H9 (cell line): ENCODE measurements around the gene DRD1. TPM values are rescaled to one million over a fixed set of nuclear protein-coding genes. Genes with fewer than 3 reads are reported as not detected.

ENCODE experiments used
- DNase-seq: peaks from one replicate; pipeline ENCODE4 v3.0.0-alpha.2; 2017
- H2AFZ ChIP-seq: one replicate; pipeline ENCODE4 v1.6.1; 2013; ENCODE audit warnings: mild to moderate bottlenecking, low read length, control low read depth, moderate library complexity
- H2AK5ac ChIP-seq: 2 replicates; pipeline ENCODE4 v1.6.1; 2013; ENCODE audit warnings: low read length, control low read depth, mixed read lengths; ENCODE audit not compliant: insufficient read length
- H2BK120ac ChIP-seq: one replicate; pipeline ENCODE4 v1.6.1; 2013; ENCODE audit warnings: low read depth, mild to moderate bottlenecking, low read length, control low read depth, inconsistent platforms; ENCODE audit not compliant: poor library complexity, severe bottlenecking
- H2BK12ac ChIP-seq: 2 replicates; pipeline ENCODE4 v1.6.1; 2013; ENCODE audit warnings: low read length, control low read depth, mixed read lengths, low read depth; ENCODE audit not compliant: insufficient read length
- H2BK15ac ChIP-seq: 2 replicates; pipeline ENCODE4 v1.6.1; 2013; ENCODE audit warnings: low read depth, low read length, control low read depth
- H2BK20ac ChIP-seq: one replicate; pipeline ENCODE4 v1.6.1; 2013; ENCODE audit warnings: low read depth, mild to moderate bottlenecking, low read length, control low read depth, inconsistent platforms; ENCODE audit not compliant: poor library complexity, severe bottlenecking
- H2BK5ac ChIP-seq: 2 replicates; pipeline ENCODE4 v1.6.1; 2013; ENCODE audit warnings: low read length, control low read depth, mixed read lengths; ENCODE audit not compliant: insufficient read length
- H3K14ac ChIP-seq: 2 replicates; pipeline ENCODE4 v1.6.1; 2013; ENCODE audit warnings: low read length, control low read depth; ENCODE audit not compliant: insufficient read depth
- H3K18ac ChIP-seq: 2 replicates; pipeline ENCODE4 v1.6.1; 2013; ENCODE audit warnings: low read depth, mild to moderate bottlenecking, mixed read lengths, low read length, control low read depth; ENCODE audit not compliant: insufficient read length
- H3K23ac ChIP-seq: 2 replicates; pipeline ENCODE4 v1.6.1; 2013; ENCODE audit warnings: low read length, control low read depth, mixed read lengths, low read depth; ENCODE audit not compliant: insufficient read length
- H3K23me2 ChIP-seq: 2 replicates; pipeline ENCODE4 v1.6.1; 2013; ENCODE audit warnings: low read depth, mild to moderate bottlenecking, mixed read lengths, low read length, control low read depth; ENCODE audit not compliant: insufficient read length, poor library complexity, severe bottlenecking
- H3K27ac ChIP-seq: 2 replicates; pipeline ENCODE4 v1.5.1; 2013; ENCODE audit warnings: low read length, control low read depth, mixed read lengths, low read depth; ENCODE audit not compliant: insufficient read length
- H3K27me3 ChIP-seq: 2 replicates; pipeline ENCODE4 v1.6.1; 2013; ENCODE audit warnings: low read length, control low read depth, inconsistent platforms; ENCODE audit not compliant: insufficient read depth
- H3K4ac ChIP-seq: 2 replicates; pipeline ENCODE4 v1.6.1; 2013; ENCODE audit warnings: low read depth, mild to moderate bottlenecking, control low read depth, inconsistent platforms, low read length, moderate library complexity
- H3K4me1 ChIP-seq: 2 replicates; pipeline ENCODE4 v1.6.1; 2013; ENCODE audit warnings: low read length, control low read depth, inconsistent platforms; ENCODE audit not compliant: insufficient read depth
- H3K4me2 ChIP-seq: 2 replicates; pipeline ENCODE4 v1.6.1; 2013; ENCODE audit warnings: low read length, control low read depth, mixed read lengths; ENCODE audit not compliant: insufficient read length, insufficient read depth
- H3K56ac ChIP-seq: 2 replicates; pipeline ENCODE4 v1.6.1; 2013; ENCODE audit warnings: low read depth, mild to moderate bottlenecking, mixed read lengths, low read length, control low read depth; ENCODE audit not compliant: insufficient read length
- H3K79me1 ChIP-seq: 2 replicates; pipeline ENCODE4 v1.6.1; 2013; ENCODE audit warnings: low read depth, mild to moderate bottlenecking, moderate library complexity, low read length, control low read depth, inconsistent platforms; ENCODE audit not compliant: insufficient read depth, poor library complexity, severe bottlenecking
- H3K79me2 ChIP-seq: 2 replicates; pipeline ENCODE4 v1.6.1; 2013; ENCODE audit warnings: low read length, control low read depth, inconsistent platforms; ENCODE audit not compliant: insufficient read depth
- H3K9ac ChIP-seq: 2 replicates; pipeline ENCODE4 v1.6.1; 2013; ENCODE audit warnings: low read length, control low read depth, mixed read lengths; ENCODE audit not compliant: insufficient read length; ENCODE audit errors: extremely low read depth
- H3K9me3 ChIP-seq: one replicate; pipeline ENCODE4 v1.6.1; 2013; ENCODE audit warnings: low read depth, low read length, inconsistent platforms; ENCODE audit not compliant: control insufficient read depth
- H3T11ph ChIP-seq: one replicate; pipeline ENCODE4 v1.6.1; 2013; ENCODE audit warnings: mild to moderate bottlenecking, low read length, control low read depth, inconsistent platforms
- H4K20me1 ChIP-seq: one replicate; pipeline ENCODE4 v1.6.1; 2013; ENCODE audit not compliant: control insufficient read depth, insufficient read length, insufficient read depth
- H4K5ac ChIP-seq: 2 replicates; pipeline ENCODE4 v1.6.1; 2013; ENCODE audit warnings: low read depth, mild to moderate bottlenecking, mixed read lengths, low read length, control low read depth; ENCODE audit not compliant: insufficient read length
- H4K8ac ChIP-seq: replicated peaks from 2 replicates; pipeline ENCODE4 v1.6.1; 2013; ENCODE audit warnings: low read length, control low read depth, mixed read lengths, low read depth; ENCODE audit not compliant: insufficient read length
- H4K91ac ChIP-seq: 2 replicates; pipeline ENCODE4 v1.6.1; 2013; ENCODE audit warnings: low read depth, mild to moderate bottlenecking, moderate library complexity, mixed read lengths, low read length, control low read depth; ENCODE audit not compliant: insufficient read length
- H3K27ac Mint-ChIP-seq, 3 experiments: 2 replicates in 2 of 3; 3 replicates in 1 of 3; pipeline ENCODE4 v1.8.0; 2020 to 2021; ENCODE audit warnings: mixed read lengths in 3 of 3, mild to moderate bottlenecking in 1 of 3, moderate library complexity in 1 of 3
- H3K27me3 Mint-ChIP-seq: 2 replicates; pipeline ENCODE4 v1.8.0; 2021; ENCODE audit warnings: low read depth, mild to moderate bottlenecking, moderate library complexity, mixed read lengths
- H3K36me3 Mint-ChIP-seq, 3 experiments: 2 replicates in 2 of 3; 3 replicates in 1 of 3; pipeline ENCODE4 v1.8.0; 2020 to 2021; ENCODE audit warnings: low read depth in 3 of 3, mixed read lengths in 3 of 3; ENCODE audit not compliant: insufficient read depth in 1 of 3
- H3K4me1 Mint-ChIP-seq, 2 experiments: 2 replicates each; pipeline ENCODE4 v1.8.0; 2020; ENCODE audit warnings: mixed read lengths in 2 of 2
- H3K4me3 Mint-ChIP-seq, 2 experiments: 2 replicates in 1 of 2; 3 replicates in 1 of 2; pipeline ENCODE4 v1.8.0; 2020 to 2021; ENCODE audit warnings: mild to moderate bottlenecking in 2 of 2, mixed read lengths in 2 of 2, moderate library complexity in 1 of 2
- H3K9me3 Mint-ChIP-seq, 2 experiments: 2 replicates in 1 of 2; 3 replicates in 1 of 2; pipeline ENCODE4 v1.8.0; 2020; ENCODE audit warnings: mild to moderate bottlenecking in 2 of 2, mixed read lengths in 2 of 2, moderate library complexity in 1 of 2
- WGBS: extraction: QIAGEN DNeasy Blood & Tissue Kit; methylation state at CpG from one replicate; pipeline ENCODE4 v1.1.7; 2013; ENCODE audit warnings: missing lambda C conversion rate, low lambda C conversion rate, mixed read lengths; ENCODE audit not compliant: insufficient read length; ENCODE audit errors: extremely low coverage; 5-methylcytosine and 5-hydroxymethylcytosine counted together
- total RNA-seq: library from RNA; stranded (reverse); gene quantifications from 2 replicates; pipeline ENCODE4 v1.2.1, GENCODE V29; 2021
- TF ChIP-seq, protein P1 (sequence below): fragments of 200-600 bp; sonication (generic); conservative IDR thresholded peaks from 3 replicates; pipeline ENCODE4 v1.8.0; 2021; ENCODE audit warnings: antibody characterized with exemption, mild to moderate bottlenecking

DRD1 gene
- total RNA-seq, 1 experiment from 2014 or later, result not detected

DNA sequence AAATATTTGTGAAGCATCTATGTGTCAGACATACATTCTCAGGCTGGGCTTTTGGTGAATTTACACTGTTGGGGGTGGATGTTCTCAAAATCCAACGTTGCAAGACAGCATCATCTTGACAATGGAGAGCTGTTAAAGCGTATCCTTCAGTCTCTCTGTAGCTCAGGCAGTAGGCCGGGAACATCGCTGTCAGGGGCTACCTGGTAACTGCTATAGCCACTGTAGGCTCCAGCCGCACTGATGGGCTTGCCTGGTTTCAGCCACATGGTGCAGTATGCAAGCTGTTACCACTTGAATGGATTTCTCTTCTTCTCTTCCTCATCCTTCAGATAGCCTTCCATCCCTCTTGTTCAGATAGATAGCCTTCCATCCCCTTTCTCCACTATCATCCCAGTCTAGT, 51.7 kb downstream of the DRD1 start:
- Histone ChIP-seq H4K20me1 (no peaks in the 10 kb centered on the region), H4K8ac (no peak overlapping the region), H2BK15ac (no peak overlapping the region), H3K9me3 (no peaks in the 10 kb centered on the region), H3K4me2 (no peak overlapping the region), H4K91ac (no peak overlapping the region), H3K4ac (no peak overlapping the region), H3K56ac (no peak overlapping the region), H3K23me2 (no peaks in the 10 kb centered on the region), H3K18ac (no peak overlapping the region), H3K4me1 (no peaks in the 10 kb centered on the region), H2BK5ac (no peak overlapping the region), H2BK20ac (no peak overlapping the region), H2BK12ac (no peak overlapping the region), H3K27ac (no peak overlapping the region), H3K79me2 (no peaks in the 10 kb centered on the region), H3K9ac (no peak overlapping the region), H3K27me3 (no peaks in the 10 kb centered on the region; the same call in 1 of the 2 replicates), H3T11ph (no peak overlapping the region), H2AFZ (no peak overlapping the region), H3K14ac (no peak overlapping the region), H3K79me1 (no peaks in the 10 kb centered on the region), H2BK120ac (no peak overlapping the region), H4K5ac (no peak overlapping the region), H2AK5ac (no peak overlapping the region), H3K23ac (no peak overlapping the region)
- Mint-ChIP-seq H3K27me3 (peaks cover 26% of the 10 kb centered on the region), H3K27ac (no peak overlapping the region), H3K4me3 (no peak overlapping the region), H3K4me1 (peaks cover 2 to 9% of the 10 kb centered on the region in 2 experiments), H3K36me3 (peaks cover 0 to 8% (median 3%) of the 10 kb centered on the region in 3 experiments; a peak in 4 of 7 replicates), H3K9me3 (peaks cover 0 to 10% of the 10 kb centered on the region in 2 experiments; a peak in 3 of 5 replicates)
- TF ChIP-seq, protein P1, sequence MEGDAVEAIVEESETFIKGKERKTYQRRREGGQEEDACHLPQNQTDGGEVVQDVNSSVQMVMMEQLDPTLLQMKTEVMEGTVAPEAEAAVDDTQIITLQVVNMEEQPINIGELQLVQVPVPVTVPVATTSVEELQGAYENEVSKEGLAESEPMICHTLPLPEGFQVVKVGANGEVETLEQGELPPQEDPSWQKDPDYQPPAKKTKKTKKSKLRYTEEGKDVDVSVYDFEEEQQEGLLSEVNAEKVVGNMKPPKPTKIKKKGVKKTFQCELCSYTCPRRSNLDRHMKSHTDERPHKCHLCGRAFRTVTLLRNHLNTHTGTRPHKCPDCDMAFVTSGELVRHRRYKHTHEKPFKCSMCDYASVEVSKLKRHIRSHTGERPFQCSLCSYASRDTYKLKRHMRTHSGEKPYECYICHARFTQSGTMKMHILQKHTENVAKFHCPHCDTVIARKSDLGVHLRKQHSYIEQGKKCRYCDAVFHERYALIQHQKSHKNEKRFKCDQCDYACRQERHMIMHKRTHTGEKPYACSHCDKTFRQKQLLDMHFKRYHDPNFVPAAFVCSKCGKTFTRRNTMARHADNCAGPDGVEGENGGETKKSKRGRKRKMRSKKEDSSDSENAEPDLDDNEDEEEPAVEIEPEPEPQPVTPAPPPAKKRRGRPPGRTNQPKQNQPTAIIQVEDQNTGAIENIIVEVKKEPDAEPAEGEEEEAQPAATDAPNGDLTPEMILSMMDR, result no peak
- no CpG with 5 or more reads among the region's 5 CpGs for WGBS
- no peak for DNase-seq
